Osteocyte (in vitro differentiated cells): ENCODE results near the gene ULK1. TPM values are rescaled to one million over a fixed set of nuclear protein-coding genes. Genes with fewer than 3 reads are reported as not detected.

Experiments used
- DNase-seq: peaks from one replicate; pipeline ENCODE4 v3.0.0; 2021; ENCODE audit warnings: mixed read lengths; ENCODE audit not compliant: unreplicated experiment; ENCODE audit errors: extremely low spot score
- H3K27ac Mint-ChIP-seq: one replicate; pipeline ENCODE4 v1.8.0; 2021; ENCODE audit warnings: mild to moderate bottlenecking, mixed read lengths; ENCODE audit not compliant: unreplicated experiment
- H3K27me3 Mint-ChIP-seq: one replicate; pipeline ENCODE4 v1.8.0; 2021; ENCODE audit warnings: mixed read lengths; ENCODE audit not compliant: unreplicated experiment
- H3K36me3 Mint-ChIP-seq: one replicate; pipeline ENCODE4 v1.8.0; 2021; ENCODE audit warnings: mixed read lengths; ENCODE audit not compliant: unreplicated experiment
- H3K4me1 Mint-ChIP-seq: one replicate; pipeline ENCODE4 v1.8.0; 2021; ENCODE audit warnings: mixed read lengths; ENCODE audit not compliant: unreplicated experiment
- H3K4me3 Mint-ChIP-seq: one replicate; pipeline ENCODE4 v1.8.0; 2021; ENCODE audit warnings: mild to moderate bottlenecking, moderate library complexity, mixed read lengths; ENCODE audit not compliant: unreplicated experiment
- H3K9me3 Mint-ChIP-seq: one replicate; pipeline ENCODE4 v1.8.0; 2021; ENCODE audit warnings: mixed read lengths; ENCODE audit not compliant: unreplicated experiment
- CTCF ChIP-seq: fragments of 200-600 bp; sonication (generic); IDR thresholded peaks from 2 replicates; pipeline ENCODE4 v1.5.0; 2021; ENCODE audit warnings: antibody characterized with exemption, mild to moderate bottlenecking, moderate library complexity
- total RNA-seq: library from RNA; stranded (reverse); gene quantifications from 2 replicates; pipeline ENCODE4 v1.2.1, GENCODE V29; 2021

ULK1 gene
- total RNA-seq, 1 donor from 2014 or later, result 69.6 TPM

GRCh38 chr12:131915000-131915689 lies 20.7 kb downstream of the ULK1 start:
- H3K27me3 Mint-ChIP-seq, result no peaks in the 10 kb centered on the region
- H3K4me3 Mint-ChIP-seq, result no peak overlapping the region
- no peak overlapping the region for H3K27ac Mint-ChIP-seq
- H3K9me3 Mint-ChIP-seq, result no peaks in the 10 kb centered on the region
- no peak for TF ChIP-seq CTCF
- H3K4me1 Mint-ChIP-seq, result peaks cover 19% of the 10 kb centered on the region
- H3K36me3 Mint-ChIP-seq, result peaks cover 11% of the 10 kb centered on the region
- DNase-seq, result no peak

GRCh38 chr12:131915823-131916222 lies 21.4 kb downstream of the ULK1 start:
- no peak for TF ChIP-seq CTCF
- Mint-ChIP-seq H3K4me1 (peaks cover 16% of the 10 kb centered on the region), H3K27me3 (no peaks in the 10 kb centered on the region), H3K4me3 (no peak overlapping the region), H3K9me3 (no peaks in the 10 kb centered on the region), H3K27ac (no peak overlapping the region), H3K36me3 (peaks cover 14% of the 10 kb centered on the region)
- no peak for DNase-seq

GRCh38 chr12:131916306-131917138 lies 22.1 kb downstream of the ULK1 start:
- DNase-seq, result no peak
- no peak overlapping the region for H3K27ac Mint-ChIP-seq
- no peak overlapping the region for H3K4me3 Mint-ChIP-seq
- H3K4me1 Mint-ChIP-seq, result peaks cover 15% of the 10 kb centered on the region
- no peak for TF ChIP-seq CTCF
- H3K9me3 Mint-ChIP-seq, result no peaks in the 10 kb centered on the region
- peaks cover 14% of the 10 kb centered on the region for H3K36me3 Mint-ChIP-seq
- H3K27me3 Mint-ChIP-seq, result no peaks in the 10 kb centered on the region

- Mint-ChIP-seq H3K27ac (no peak overlapping the region), H3K4me1 (peaks cover 9% of the 10 kb centered on the region), H3K36me3 (peaks cover 21% of the 10 kb centered on the region), H3K27me3 (no peaks in the 10 kb centered on the region), H3K9me3 (no peaks in the 10 kb centered on the region), H3K4me3 (no peak overlapping the region)
- DNase-seq, result peak; percentile 94
- TF ChIP-seq CTCF, result no peak
Observed at GRCh38 chr12:131917139-131917710, 22.8 kb downstream of the ULK1 start.
